H1 (cell line): Measurements from ENCODE around the gene ABHD12. TPM values are rescaled to one million over a fixed set of nuclear protein-coding genes. Genes with fewer than 3 reads are reported as not detected.

ENCODE experiments used
- CTCF ChIA-PET: fragments of 300-600 bp; sonication (Branson Sonifier 250); formaldehyde crosslinking; loops from one replicate; lab custom pipeline; 2021; ENCODE audit not compliant: partially characterized antibody; lab: Charles Lee
- POLR2A ChIA-PET: fragments of 300-600 bp; sonication (Branson Sonifier 250); formaldehyde crosslinking; loops from one replicate; lab custom pipeline; 2021; ENCODE audit warnings: inconsistent platforms; ENCODE audit not compliant: partially characterized antibody; lab: Charles Lee
- DNase-seq, 2 experiments: peaks; one replicate each; pipeline versions ENCODE4 v3.0.0 to v3.0.0-alpha.2; 2010 to 2022; ENCODE audit warnings: low spot score in 2 of 2, low read depth in 1 of 2, mixed read lengths in 1 of 2
- FAIRE-seq: peaks from 2 replicates; lab custom pipeline; 2011; peaks lifted over from hg19 to GRCh38; lab: Jason Lieb, UNC
- H2AFZ ChIP-seq: 2 replicates; pipeline ENCODE4 v1.8.1; 2012; ENCODE audit warnings: low read length, inconsistent platforms
- H2AK5ac ChIP-seq: 2 replicates; pipeline ENCODE4 v1.6.1; 2013; ENCODE audit warnings: low read depth, low read length
- H2BK120ac ChIP-seq: replicated peaks from 2 replicates; pipeline ENCODE3; 2013; ENCODE audit warnings: low read depth, low read length, inconsistent platforms
- H2BK12ac ChIP-seq: 2 replicates; pipeline ENCODE4 v1.6.1; 2013; ENCODE audit warnings: low read depth, low read length
- H2BK15ac ChIP-seq: 2 replicates; pipeline ENCODE4 v1.6.1; 2013; ENCODE audit warnings: low read length
- H2BK20ac ChIP-seq: 2 replicates; pipeline ENCODE4 v1.6.1; 2013; ENCODE audit warnings: low read length
- H2BK5ac ChIP-seq: 2 replicates; pipeline ENCODE4 v1.6.1; 2013; ENCODE audit warnings: low read depth, low read length
- H3K14ac ChIP-seq: 2 replicates; pipeline ENCODE4 v1.6.1; 2013; ENCODE audit warnings: inconsistent platforms; ENCODE audit not compliant: insufficient read length
- H3K18ac ChIP-seq: 2 replicates; pipeline ENCODE4 v1.6.1; 2013; ENCODE audit warnings: low read length; ENCODE audit errors: extremely low read depth
- H3K23ac ChIP-seq: 2 replicates; pipeline ENCODE4 v1.6.1; 2013; ENCODE audit warnings: inconsistent platforms; ENCODE audit not compliant: insufficient read length
- H3K23me2 ChIP-seq: 2 replicates; pipeline ENCODE4 v1.6.1; 2013; ENCODE audit warnings: low read depth, low read length
- H3K27ac ChIP-seq: 2 replicates; pipeline ENCODE4 v1.6.1; 2011; ENCODE audit warnings: low read depth, low read length, inconsistent platforms
- H3K27me3 ChIP-seq, 4 experiments: replicated peaks in 1 of 4; 1 replicate in 1 of 4; 2 replicates in 3 of 4; pipeline versions ENCODE4 v1.6.1 to v1.8.1; 2011 to 2013; ENCODE audit warnings: low read length in 3 of 4, mild to moderate bottlenecking in 3 of 4, inconsistent platforms in 2 of 4, mixed read lengths in 2 of 4, moderate library complexity in 1 of 4; ENCODE audit not compliant: control insufficient read depth in 3 of 4, insufficient read depth in 3 of 4; ENCODE audit errors: extremely low read depth in 1 of 4
- H3K36me3 ChIP-seq, 4 experiments: 2 replicates each; pipeline versions ENCODE4 v1.6.1 to v1.8.1; 2011 to 2013; ENCODE audit warnings: mild to moderate bottlenecking in 4 of 4, low read length in 3 of 4, moderate library complexity in 2 of 4, control low read depth in 1 of 4, inconsistent platforms in 1 of 4; ENCODE audit not compliant: insufficient read depth in 4 of 4, control insufficient read depth in 2 of 4
- H3K4ac ChIP-seq: replicated peaks from 2 replicates; pipeline ENCODE3; 2013; ENCODE audit warnings: low read length, low read depth, mixed read lengths, inconsistent platforms; ENCODE audit not compliant: insufficient read length
- H3K4me1 ChIP-seq, 4 experiments: replicated peaks in 1 of 4; 1 replicate in 1 of 4; 2 replicates in 3 of 4; pipeline versions ENCODE4 v1.6.1 to v1.8.1; 2011 to 2013; ENCODE audit warnings: low read length in 3 of 4, inconsistent platforms in 2 of 4, mixed read lengths in 1 of 4; ENCODE audit not compliant: insufficient read depth in 4 of 4, control insufficient read depth in 3 of 4
- H3K4me2 ChIP-seq, 2 experiments: 2 replicates each; pipeline versions ENCODE4 v1.6.1 to v1.8.1; 2011 to 2013; ENCODE audit warnings: low read depth in 2 of 2, low read length in 2 of 2, control low read depth in 1 of 2, inconsistent platforms in 1 of 2, mild to moderate bottlenecking in 1 of 2; ENCODE audit not compliant: insufficient read depth in 1 of 2
- H3K4me3 ChIP-seq, 4 experiments: fragments of 200-600, 300-600 bp in 1 of 4; sonication (generic), shearing (Covaris generic), sonication (Bioruptor Twin) in 1 of 4; 2 replicates each; pipeline versions ENCODE4 v1.5.1 to v1.8.1; 2011 to 2016; ENCODE audit warnings: low read length in 4 of 4, low read depth in 3 of 4, control low read depth in 2 of 4, inconsistent platforms in 2 of 4, mild to moderate bottlenecking in 2 of 4, mixed read lengths in 1 of 4, moderate library complexity in 1 of 4; ENCODE audit not compliant: insufficient read depth in 2 of 4; ENCODE audit errors: extremely low read depth in 1 of 4
- H3K56ac ChIP-seq: replicated peaks from 2 replicates; pipeline ENCODE3; 2013; ENCODE audit warnings: low read depth, mild to moderate bottlenecking, mixed read lengths, low read length, inconsistent platforms; ENCODE audit not compliant: insufficient read length
- H3K79me1 ChIP-seq: 2 replicates; pipeline ENCODE4 v1.6.1; 2013; ENCODE audit warnings: low read depth, low read length, control low read depth
- H3K79me2 ChIP-seq, 2 experiments: 2 replicates each; pipeline versions ENCODE4 v1.6.1 to v1.8.1; 2012 to 2013; ENCODE audit warnings: low read length in 2 of 2, mild to moderate bottlenecking in 2 of 2, inconsistent platforms in 1 of 2; ENCODE audit not compliant: insufficient read depth in 2 of 2, control insufficient read depth in 1 of 2
- H3K9ac ChIP-seq, 4 experiments: replicated peaks in 1 of 4; 1 replicate in 1 of 4; 2 replicates in 3 of 4; pipeline versions ENCODE4 v1.6.1 to v1.8.1; 2011 to 2013; ENCODE audit warnings: low read depth in 3 of 4, low read length in 3 of 4, control low read depth in 2 of 4, mild to moderate bottlenecking in 2 of 4, moderate library complexity in 2 of 4, inconsistent platforms in 1 of 4; ENCODE audit errors: extremely low read depth in 1 of 4
- H3K9me3 ChIP-seq, 2 experiments: 2 replicates each; pipeline versions ENCODE4 v1.6.1 to v1.8.1; 2012 to 2013; ENCODE audit warnings: mild to moderate bottlenecking in 2 of 2, moderate library complexity in 2 of 2, control low read depth in 1 of 2, inconsistent platforms in 1 of 2, low read depth in 1 of 2, low read length in 1 of 2, mixed read lengths in 1 of 2; ENCODE audit not compliant: insufficient read depth in 2 of 2
- H4K20me1 ChIP-seq, 2 experiments: replicated peaks in 1 of 2; 2 replicates each; pipeline versions ENCODE3 to v1.8.1; 2011 to 2013; ENCODE audit warnings: inconsistent platforms in 2 of 2, low read length in 2 of 2, mild to moderate bottlenecking in 1 of 2; ENCODE audit not compliant: insufficient read depth in 2 of 2, control insufficient read depth in 1 of 2
- H4K5ac ChIP-seq: 2 replicates; pipeline ENCODE4 v1.6.1; 2013; ENCODE audit warnings: low read length, low read depth, mixed read lengths, inconsistent platforms; ENCODE audit not compliant: insufficient read length
- H4K8ac ChIP-seq: 2 replicates; pipeline ENCODE4 v1.8.0; 2013; ENCODE audit warnings: mild to moderate bottlenecking, moderate library complexity, low read length, inconsistent platforms; ENCODE audit not compliant: insufficient read depth; ENCODE audit errors: extremely low read depth
- H4K91ac ChIP-seq: replicated peaks from 2 replicates; pipeline ENCODE3; 2013; ENCODE audit warnings: low read length, mixed read lengths, inconsistent platforms; ENCODE audit not compliant: insufficient read length
- JUN ChIP-seq: IDR thresholded peaks from 2 replicates; pipeline ENCODE4 v1.6.1; 2011; ENCODE audit warnings: low read depth, mild to moderate bottlenecking, improper control_type of control experiment, low read length
- SAP30 ChIP-seq: fragments of 300-600 bp; sonication (generic); IDR thresholded peaks from 2 replicates; pipeline ENCODE4 v1.7.1; 2012; ENCODE audit warnings: low read length, moderate library complexity, mild to moderate bottlenecking, inconsistent platforms; ENCODE audit not compliant: insufficient read depth, insufficient replicate concordance
- WGBS, 2 experiments: shearing (Covaris generic) in 1 of 2; methylation state at CpG; one replicate each; pipeline versions ENCODE4 v1.1.6 to v1.1.7; 2013 to 2015; ENCODE audit warnings: low lambda C conversion rate in 2 of 2, mixed read lengths in 2 of 2, inconsistent platforms in 1 of 2, low coverage in 1 of 2, missing lambda C conversion rate in 1 of 2; ENCODE audit not compliant: insufficient replicate concordance in 2 of 2, insufficient coverage in 1 of 2, insufficient read length in 1 of 2; ENCODE audit errors: extremely low coverage in 1 of 2, missing lambda C conversion rate in 1 of 2; 5-methylcytosine and 5-hydroxymethylcytosine counted together
- polyA plus RNA-seq, 7 experiments: library from polyadenylated mRNA; depleted of rRNA in 3 of 7; stranded (reverse) in 5 of 7; unstranded in 2 of 7; fragments of >200 nt in 5 of 7; fragments of 200-250 nt in 2 of 7; gene quantifications; 1 replicate in 5 of 7; 2 replicates in 1 of 7; 4 replicates in 1 of 7; pipeline versions ENCODE4 v1.2.1 to v1.2.3, GENCODE V29; 2011 to 2013; ENCODE audit warnings: missing spikeins in 2 of 7, mixed read lengths in 2 of 7
- total RNA-seq: library from RNA; stranded (reverse); fragmentation: NEBNext Ultra II Directional; extraction: Animal tissue kit (Norgen Biotek cat#: 25700); gene quantifications from 2 replicates; pipeline ENCODE4 v1.2.1, GENCODE V29; 2021

Gene ABHD12
- total and polyA plus RNA-seq, 2 of the 8 experiments (the other 6 are each of a cell fraction or from before 2014, with no cell fraction given), result 31.3 to 59.5 TPM

DNA sequence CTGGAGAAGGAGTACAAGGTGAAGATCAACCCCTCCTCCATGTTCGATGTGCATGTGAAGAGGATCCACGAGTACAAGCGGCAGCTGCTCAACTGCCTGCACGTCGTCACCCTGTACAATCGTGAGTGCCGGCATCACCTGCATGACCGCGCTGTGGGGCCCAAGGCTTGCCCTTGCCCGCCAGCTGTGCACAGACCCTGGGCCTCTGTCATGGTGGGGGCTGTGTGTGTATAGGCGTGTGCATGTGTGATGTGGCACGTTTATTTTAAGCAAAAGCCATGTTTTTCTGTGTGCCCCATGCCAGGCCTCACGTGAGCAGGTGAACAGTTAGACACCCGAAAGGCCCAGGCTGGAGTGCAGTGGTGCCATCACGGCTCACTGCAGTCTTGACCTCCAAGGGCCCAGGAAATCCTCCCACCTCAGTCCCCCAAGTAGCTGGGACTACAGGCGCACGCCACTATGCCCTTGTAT is 106.5 kb downstream of the ABHD12 start:
- H4K20me1 ChIP-seq, result peaks cover 0 to 14% of the 10 kb centered on the region in 2 experiments
- H3K36me3 ChIP-seq, result peaks cover 4 to 25% (median 16%) of the 10 kb centered on the region in 4 experiments; a peak in 6 of 8 replicates
- H3K56ac ChIP-seq, result no peak overlapping the region
- H3K79me1 ChIP-seq, result no peaks in the 10 kb centered on the region; the same call in 1 of the 2 replicates
- no peaks in the 10 kb centered on the region for H3K4me1 ChIP-seq
- no peak overlapping the region for H2BK12ac ChIP-seq
- TF ChIP-seq JUN (no peak), SAP30 (no peak)
- no peak overlapping the region for H4K91ac ChIP-seq
- no peak overlapping the region for H3K14ac ChIP-seq
- H2AK5ac ChIP-seq, result no peak overlapping the region
- POLR2A ChIA-PET, result interaction anchor here (0.7 to 1.0 kb wide), 3 partner anchors 18 to 123 kb away, joined by 3 read pairs; partner anchors contain the start of gene GINS1
- no peak overlapping the region for H3K23ac ChIP-seq
- WGBS, 2 experiments, result 93% methylated on average over 17 of the region's 17 CpGs; no CpG with 5 or more reads in 1 of the 2 experiments
- no peak overlapping the region for H3K4me2 ChIP-seq
- CTCF ChIA-PET, result interaction anchor here (0.6 to 1.5 kb wide), 4 partner anchors 10 to 288 kb away, joined by 3 to 7 read pairs (median 4); no protein-coding TSS in a partner anchor
- H2AFZ ChIP-seq, result no peak overlapping the region
- H3K18ac ChIP-seq, result no peak overlapping the region
- no peak overlapping the region for H4K8ac ChIP-seq
- no peak overlapping the region for H2BK120ac ChIP-seq
- no peak overlapping the region for H3K9ac ChIP-seq
- H3K23me2 ChIP-seq, result no peaks in the 10 kb centered on the region
- no peaks in the 10 kb centered on the region for H3K9me3 ChIP-seq
- H3K27me3 ChIP-seq, result no peaks in the 10 kb centered on the region
- FAIRE-seq (no peak), DNase-seq (peak in 1 of 2 experiments; percentile 28)
- no peak overlapping the region for H3K27ac ChIP-seq
- H3K79me2 ChIP-seq, result no peaks in the 10 kb centered on the region
- no peak overlapping the region for H4K5ac ChIP-seq
- H3K4me3 ChIP-seq, result no peak overlapping the region
- H3K4ac ChIP-seq, result no peak overlapping the region
- H2BK5ac ChIP-seq, result no peak overlapping the region
- H2BK20ac ChIP-seq, result no peak overlapping the region
- no peak overlapping the region for H2BK15ac ChIP-seq
